PC-3 (cell line): ENCODE measurements around the gene SSUH2. TPM values are rescaled to one million over a fixed set of nuclear protein-coding genes. Genes with fewer than 3 reads are reported as not detected.

Experiments used
- ATAC-seq: fragments of 200-7000 bp; cut with Tn5 transposase; 2 replicates; pipeline ENCODE4 v1.9.1; 2020; ENCODE audit warnings: mild to moderate bottlenecking, moderate library complexity
- BruUV-seq: library from RNA; stranded (reverse); fragments of 400-500 nt; replicated peaks from 2 replicates; lab custom pipeline; 2021; lab: Mats Ljungman, UMichigan
- CTCF ChIA-PET: fragments of 300-600 bp; sonication (Branson Sonifier 250); formaldehyde crosslinking; loops from one replicate; lab custom pipeline; 2022; ENCODE audit warnings: antibody characterized with exemption; lab: Charles Lee
- POLR2A ChIA-PET: fragments of 300-600 bp; sonication (Branson Sonifier 250); formaldehyde crosslinking; loops from one replicate; lab custom pipeline; 2022; ENCODE audit warnings: antibody characterized with exemption; ENCODE audit not compliant: unreplicated experiment; lab: Charles Lee
- DNase-seq: peaks from one replicate; pipeline ENCODE4 v3.0.0-alpha.2; 2015
- H2AFZ ChIP-seq: fragments of 300-600 bp; sonication (generic); 2 replicates; pipeline ENCODE4 v1.6.0; 2016; ENCODE audit warnings: antibody characterized with exemption, low read length
- H3F3A ChIP-seq: fragments of 300-600 bp; sonication (generic); one replicate; pipeline ENCODE4 v1.6.0; 2017; ENCODE audit warnings: antibody characterized with exemption, low read length, control low read depth, mild to moderate bottlenecking; ENCODE audit not compliant: unreplicated experiment
- H3K27ac ChIP-seq: fragments of 300-600 bp; sonication (generic); 2 replicates; pipeline ENCODE4 v1.5.1; 2016; ENCODE audit warnings: mild to moderate bottlenecking, low read length
- H3K27me3 ChIP-seq: fragments of 300-600 bp; sonication (generic); 2 replicates; pipeline ENCODE4 v1.6.1; 2016; ENCODE audit warnings: low read length, mixed read lengths
- H3K36me3 ChIP-seq: fragments of 300-600 bp; sonication (generic); 2 replicates; pipeline ENCODE4 v1.6.1; 2016; ENCODE audit warnings: low read depth, mixed run types, low read length, mixed read lengths
- H3K4me1 ChIP-seq: fragments of 300-600 bp; sonication (generic); 2 replicates; pipeline ENCODE4 v1.5.1; 2016; ENCODE audit warnings: low read length; ENCODE audit not compliant: insufficient read depth
- H3K4me2 ChIP-seq: fragments of 300-600 bp; sonication (generic); 2 replicates; pipeline ENCODE4 v1.6.0; 2016; ENCODE audit warnings: low read length
- H3K4me3 ChIP-seq: fragments of 300-600 bp; sonication (generic); 2 replicates; pipeline ENCODE4 v1.5.1; 2016; ENCODE audit warnings: mild to moderate bottlenecking, low read length, mixed read lengths
- H3K79me2 ChIP-seq: fragments of 300-600 bp; sonication (generic); 2 replicates; pipeline ENCODE4 v1.6.1; 2017; ENCODE audit warnings: low read length, mixed read lengths
- H3K9ac ChIP-seq: fragments of 300-600 bp; sonication (generic); 2 replicates; pipeline ENCODE4 v1.6.0; 2016; ENCODE audit warnings: mild to moderate bottlenecking, low read length
- H3K9me2 ChIP-seq: fragments of 300-600 bp; sonication (generic); replicated peaks from 2 replicates; pipeline ENCODE4 v1.6.1; 2016; ENCODE audit warnings: mixed run types, low read length, mixed read lengths
- H3K9me3 ChIP-seq: fragments of 300-600 bp; sonication (generic); 2 replicates; pipeline ENCODE4 v1.6.1; 2016; ENCODE audit warnings: low read length, mixed read lengths
- H4K20me1 ChIP-seq: fragments of 300-600 bp; sonication (generic); 2 replicates; pipeline ENCODE4 v1.6.1; 2016; ENCODE audit warnings: low read length, mixed read lengths
- CTCF ChIP-seq: fragments of 300-600 bp; sonication (generic); conservative IDR thresholded peaks from 2 replicates; pipeline ENCODE4 v1.5.1; 2017; ENCODE audit warnings: antibody characterized with exemption, low read depth, mild to moderate bottlenecking, low read length
- EZH2 ChIP-seq: fragments of 300-600 bp; sonication (generic); IDR thresholded peaks from one replicate; pipeline ENCODE4 v1.6.1; 2017; ENCODE audit warnings: antibody characterized with exemption, mild to moderate bottlenecking, low read length; ENCODE audit not compliant: unreplicated experiment
- EZH2phosphoT487 ChIP-seq: fragments of 300-600 bp; sonication (generic); IDR thresholded peaks from 2 replicates; pipeline ENCODE4 v1.6.1; 2018; ENCODE audit warnings: mild to moderate bottlenecking, antibody characterized with exemption, low read length, borderline replicate concordance
- intact Hi-C: fragments of 100-400 bp; cut with micrococcal nuclease; formaldehyde crosslinking; loops from 2 replicates; pipeline ENCODE4 v1.9.0; 2023
- total RNA-seq: library from RNA; depleted of rRNA; stranded (reverse); fragments of >200 nt; gene quantifications from 2 replicates; pipeline ENCODE4 v1.2.3, GENCODE V29; 2014

The SSUH2 gene
- total RNA-seq, 1 experiment from 2014 or later = 0.44 TPM

DNA sequence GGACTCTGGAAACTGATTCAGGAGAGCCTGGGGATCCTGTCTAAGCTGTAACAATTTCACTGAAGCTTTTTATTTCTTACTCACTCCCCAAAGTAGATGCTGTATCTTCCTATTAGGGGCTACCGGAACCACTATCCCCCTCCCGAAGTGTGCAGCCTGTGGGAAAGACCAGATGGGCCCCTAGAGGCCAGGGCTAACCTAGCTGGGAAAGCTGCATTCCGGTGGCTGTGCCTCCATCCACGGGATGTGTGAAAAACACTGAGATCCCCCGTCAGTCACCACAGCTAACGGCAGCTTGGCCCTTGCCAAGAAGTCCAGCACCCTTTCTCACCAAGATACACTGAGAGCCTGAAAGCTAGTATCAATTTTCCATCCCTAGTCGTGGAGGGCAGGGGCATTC lies 3.1 kb downstream of the SSUH2 start:
- CTCF ChIA-PET = no interaction called here

GRCh38 chr3:8640223-8640622 lies 4.4 kb downstream of the SSUH2 start:
- Histone ChIP-seq H3K36me3 (no peaks in the 10 kb centered on the region), H3K4me3 (no peak overlapping the region), H4K20me1 (no peaks in the 10 kb centered on the region), H3K4me1 (peaks cover 11% of the 10 kb centered on the region), H3K9ac (no peak overlapping the region), H2AFZ (no peak overlapping the region), H3F3A (no peaks in the 10 kb centered on the region), H3K27me3 (no peaks in the 10 kb centered on the region), H3K9me2 (no peaks in the 10 kb centered on the region), H3K79me2 (no peaks in the 10 kb centered on the region), H3K27ac (no peak overlapping the region), H3K9me3 (no peaks in the 10 kb centered on the region), H3K4me2 (no peak overlapping the region; the same call in 1 of the 2 replicates)
- ChIA-PET POLR2A (no interaction called here), CTCF (no interaction called here)
- TF ChIP-seq EZH2 (no peak), CTCF (no peak), EZH2phosphoT487 (no peak)
- no TSS peak for BruUV-seq
- intact Hi-C loops = no loop called here
- peak; percentile 70 for DNase-seq
- peak; percentile 51; the same call in 1 of the 2 replicates for ATAC-seq

More for the DNA sequence above, 3.1 kb downstream of the SSUH2 start:
- no peak overlapping the region for H2AFZ ChIP-seq
- no TSS peak for BruUV-seq
- no peaks in the 10 kb centered on the region for H3K79me2 ChIP-seq
- no peak overlapping the region for H3K9ac ChIP-seq
- no peaks in the 10 kb centered on the region for H3F3A ChIP-seq
- peaks cover 21% of the 10 kb centered on the region for H3K4me1 ChIP-seq
- H4K20me1 ChIP-seq = no peaks in the 10 kb centered on the region
- H3K9me3 ChIP-seq = no peaks in the 10 kb centered on the region
- no peak overlapping the region for H3K4me2 ChIP-seq
- H3K36me3 ChIP-seq = no peaks in the 10 kb centered on the region
- POLR2A ChIA-PET = no interaction called here
- no peak overlapping the region for H3K27ac ChIP-seq
- no peak for DNase-seq
- no peaks in the 10 kb centered on the region for H3K27me3 ChIP-seq
- H3K9me2 ChIP-seq = no peaks in the 10 kb centered on the region
- TF ChIP-seq EZH2 = no peak
- TF ChIP-seq CTCF = no peak
- no peak for TF ChIP-seq EZH2phosphoT487
- intact Hi-C loops = no loop called here
- H3K4me3 ChIP-seq = no peak overlapping the region
- ATAC-seq = no peak

GRCh38 chr3:8639659-8640000 lies 5.0 kb downstream of the SSUH2 start:
- Histone ChIP-seq H3K27me3 (no peaks in the 10 kb centered on the region), H3K36me3 (no peaks in the 10 kb centered on the region), H3K4me3 (no peak overlapping the region), H4K20me1 (no peaks in the 10 kb centered on the region), H3K9ac (no peak overlapping the region), H3K27ac (no peak overlapping the region), H3K9me3 (no peaks in the 10 kb centered on the region), H2AFZ (no peak overlapping the region), H3K79me2 (no peaks in the 10 kb centered on the region), H3K9me2 (no peaks in the 10 kb centered on the region), H3F3A (no peaks in the 10 kb centered on the region), H3K4me1 (peaks cover 11% of the 10 kb centered on the region), H3K4me2 (no peak overlapping the region)
- POLR2A ChIA-PET = no interaction called here
- ATAC-seq (no peak), DNase-seq (no peak)
- no TSS peak for BruUV-seq
- TF ChIP-seq EZH2 = no peak
- TF ChIP-seq CTCF = no peak
- TF ChIP-seq EZH2phosphoT487 = no peak
- CTCF ChIA-PET = no interaction called here
- intact Hi-C loops = no loop called here
